H1 (cell line): ENCODE measurements around the gene SMG5. TPM values are rescaled to one million over a fixed set of nuclear protein-coding genes. Genes with fewer than 3 reads are reported as not detected.

Experiments used
- CEBPB ChIP-seq: IDR thresholded peaks from 2 replicates; pipeline ENCODE4 v1.6.1; 2012; ENCODE audit warnings: low read depth, low read length
- EGR1 ChIP-seq: IDR thresholded peaks from 2 replicates; pipeline ENCODE4 v1.6.1; 2011; ENCODE audit warnings: low read depth, low read length, borderline replicate concordance
- GABPA ChIP-seq: IDR thresholded peaks from 2 replicates; pipeline ENCODE4 v1.6.1; 2011; ENCODE audit warnings: mild to moderate bottlenecking, low read length, moderate library complexity, borderline replicate concordance; ENCODE audit not compliant: insufficient read depth
- KDM4A ChIP-seq: IDR thresholded peaks from one replicate; pipeline ENCODE4 v1.7.1; 2012; ENCODE audit warnings: low read depth, mild to moderate bottlenecking, moderate library complexity, low read length, inconsistent platforms; ENCODE audit not compliant: severe bottlenecking
- POU5F1 ChIP-seq: IDR thresholded peaks from 2 replicates; pipeline ENCODE4 v1.6.1; 2011; ENCODE audit warnings: low read depth, mild to moderate bottlenecking, low read length, moderate library complexity
- RBBP5 ChIP-seq: IDR thresholded peaks from 2 replicates; pipeline ENCODE4 v1.7.1; 2012; ENCODE audit warnings: low read depth, mild to moderate bottlenecking, inconsistent platforms, low read length, moderate library complexity, borderline replicate concordance
- RFX5 ChIP-seq: IDR thresholded peaks from 2 replicates; pipeline ENCODE4 v1.6.1; 2011; ENCODE audit warnings: low read depth, low read length, improper control_type of control experiment, borderline replicate concordance
- SIRT6 ChIP-seq: IDR thresholded peaks from one replicate; pipeline ENCODE4 v1.7.1; 2012; ENCODE audit warnings: low read length, inconsistent platforms
- SP2 ChIP-seq: IDR thresholded peaks from 2 replicates; pipeline ENCODE4 v1.6.1; 2012; ENCODE audit warnings: mild to moderate bottlenecking, low read length, inconsistent platforms
- SRF ChIP-seq: IDR thresholded peaks from 2 replicates; pipeline ENCODE4 v1.6.1; 2011; ENCODE audit warnings: mild to moderate bottlenecking, low read depth, low read length, moderate library complexity
- polyA plus RNA-seq, 7 experiments: library from polyadenylated mRNA; depleted of rRNA in 3 of 7; stranded (reverse) in 5 of 7; unstranded in 2 of 7; fragments of >200 nt in 5 of 7; fragments of 200-250 nt in 2 of 7; gene quantifications; 1 replicate in 5 of 7; 2 replicates in 1 of 7; 4 replicates in 1 of 7; pipeline versions ENCODE4 v1.2.1 to v1.2.3, GENCODE V29; 2011 to 2013; ENCODE audit warnings: missing spikeins in 2 of 7, mixed read lengths in 2 of 7
- total RNA-seq: library from RNA; stranded (reverse); fragmentation: NEBNext Ultra II Directional; extraction: Animal tissue kit (Norgen Biotek cat#: 25700); gene quantifications from 2 replicates; pipeline ENCODE4 v1.2.1, GENCODE V29; 2021

Gene SMG5
- total and polyA plus RNA-seq, 2 of the 8 experiments (the other 6 are each of a cell fraction or from before 2014, with no cell fraction given), result 32.7 to 98.0 TPM

DNA sequence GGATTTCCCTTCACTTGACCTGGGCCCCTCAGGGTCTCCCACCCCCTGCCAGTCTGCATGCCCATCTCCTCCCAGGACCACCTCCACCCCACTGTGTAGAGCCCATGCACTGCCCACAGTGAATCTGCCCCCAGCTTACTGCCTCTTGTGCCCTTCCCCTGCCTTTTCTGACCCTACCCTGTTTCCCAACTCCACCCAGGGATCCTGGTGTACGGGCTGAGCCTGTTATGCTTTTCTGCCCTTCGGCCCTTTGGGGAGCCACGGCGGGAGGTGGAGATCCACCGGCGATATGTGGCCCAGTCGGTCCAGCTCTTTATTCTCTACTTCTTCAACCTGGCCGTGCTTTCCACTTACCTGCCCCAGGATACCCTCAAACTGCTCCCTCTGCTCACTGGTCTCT is 3.4 kb upstream of the SMG5 start (continued):
- TF ChIP-seq EGR1 (no peak), RBBP5 (no peak), SRF (no peak), SP2 (no peak), GABPA (no peak), RFX5 (no peak), CEBPB (no peak), POU5F1 (no peak), KDM4A (no peak), SIRT6 (no peak)
